Kidney (tissue), 22 donors: ENCODE measurements around the gene TCHP. TPM values are rescaled to one million over a fixed set of nuclear protein-coding genes. Genes with fewer than 3 reads are reported as not detected.
"Not testable (repeated sequence)": the region's sequence is repeated elsewhere in the genome, so short reads cannot be mapped to it uniquely, and the experiment has no call there.

Source experiments
- DNase-seq, 5 donors: peaks; one replicate each; pipeline ENCODE4 v3.0.0-alpha.2; 2013 to 2020
- FAIRE-seq: peaks from 2 replicates; lab custom pipeline; 2012; peaks lifted over from hg19 to GRCh38; lab: Jason Lieb, UNC
- H3K27ac ChIP-seq, 2 donors: one replicate each; pipeline ENCODE4 v1.7.0; 2013; ENCODE audit warnings: low read depth in 2 of 2, low read length in 2 of 2, inconsistent platforms in 1 of 2
- H3K27me3 ChIP-seq: one replicate; pipeline ENCODE4 v1.7.1; 2013; ENCODE audit warnings: low read length, inconsistent platforms; ENCODE audit not compliant: control insufficient read depth, insufficient read depth
- H3K36me3 ChIP-seq, 3 donors: one replicate each; pipeline versions ENCODE4 v1.7.0 to v1.7.1; 2013; ENCODE audit warnings: low read length in 3 of 3, control low read depth in 1 of 3, inconsistent platforms in 1 of 3; ENCODE audit not compliant: insufficient read depth in 3 of 3, control insufficient read depth in 2 of 3
- H3K4me1 ChIP-seq, 3 donors: one replicate each; pipeline versions ENCODE4 v1.7.0 to v1.7.1; 2013; ENCODE audit warnings: low read length in 3 of 3, inconsistent platforms in 1 of 3, low read depth in 1 of 3; ENCODE audit not compliant: control insufficient read depth in 2 of 3, insufficient read depth in 2 of 3
- H3K4me3 ChIP-seq, 3 donors: one replicate each; pipeline versions ENCODE4 v1.7.0 to v1.8.1; 2013; ENCODE audit warnings: low read length in 3 of 3, control low read depth in 1 of 3, inconsistent platforms in 1 of 3
- H3K9ac ChIP-seq, 3 donors: one replicate each; pipeline versions ENCODE4 v1.7.0 to v1.7.1; 2013; ENCODE audit warnings: low read length in 3 of 3, control low read depth in 1 of 3, inconsistent platforms in 1 of 3
- H3K9me3 ChIP-seq, 3 donors: one replicate each; pipeline versions ENCODE4 v1.7.0 to v1.7.1; 2013; ENCODE audit warnings: low read length in 3 of 3, control low read depth in 1 of 3, inconsistent platforms in 1 of 3; ENCODE audit not compliant: control insufficient read depth in 2 of 3, insufficient read depth in 1 of 3
- CTCF ChIP-seq: IDR thresholded peaks from 3 replicates; pipeline ENCODE4 v1.5.1; 2012; ENCODE audit warnings: mild to moderate bottlenecking, moderate library complexity, borderline replicate concordance; ENCODE audit not compliant: insufficient read depth; ENCODE audit errors: extremely low read depth
- intact Hi-C: fragments of 100-400 bp; cut with DNase I; formaldehyde crosslinking; loops from one replicate; pipeline ENCODE4 v1.11.1; 2022
- long read RNA-seq, 10 donors: library from polyadenylated mRNA in 1 of 10; unstranded in 1 of 10; transcript quantifications; one replicate each; pipeline ENCODE4 v2.0.0 and lab custom pipeline, GENCODE V29; 2021 to 2026
- polyA plus RNA-seq: library from polyadenylated mRNA; stranded (reverse); fragments of 350-450 nt; fragmentation: Illumina TruSeq; extraction: RNeasy Lipid Tissue Mini Kit (QIAGEN cat#74804); gene quantifications from one replicate; pipeline ENCODE4 v1.2.3, GENCODE V29; 2014; ENCODE audit warnings: low read depth, low replicate concordance; ENCODE audit not compliant: insufficient read depth
- total RNA-seq: library from RNA; stranded (reverse); fragmentation: NEBNext Ultra II Directional; extraction: Animal tissue kit (Norgen Biotek cat#: 25700); gene quantifications from one replicate; pipeline ENCODE4 v1.2.1, GENCODE V29; 2021
- donor health status: control.
- donor health status: control.
- donor health status: control.
- donor health status: control.
- donor health status: control.
- donor health status: DM: yes; HTN: yes; CAD: no.
- donor health status: Normal renal cell carcinoma (clear cell type).

Gene TCHP, protein sequence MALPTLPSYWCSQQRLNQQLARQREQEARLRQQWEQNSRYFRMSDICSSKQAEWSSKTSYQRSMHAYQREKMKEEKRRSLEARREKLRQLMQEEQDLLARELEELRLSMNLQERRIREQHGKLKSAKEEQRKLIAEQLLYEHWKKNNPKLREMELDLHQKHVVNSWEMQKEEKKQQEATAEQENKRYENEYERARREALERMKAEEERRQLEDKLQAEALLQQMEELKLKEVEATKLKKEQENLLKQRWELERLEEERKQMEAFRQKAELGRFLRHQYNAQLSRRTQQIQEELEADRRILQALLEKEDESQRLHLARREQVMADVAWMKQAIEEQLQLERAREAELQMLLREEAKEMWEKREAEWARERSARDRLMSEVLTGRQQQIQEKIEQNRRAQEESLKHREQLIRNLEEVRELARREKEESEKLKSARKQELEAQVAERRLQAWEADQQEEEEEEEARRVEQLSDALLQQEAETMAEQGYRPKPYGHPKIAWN
- 16.2 TPM for total RNA-seq
- polyA plus RNA-seq = 6.0 TPM
- long read RNA-seq, donor 1, partial matches to known transcripts = 0 of 2 reads
- long read RNA-seq, donor 1, other reads (novel, unspliced or antisense) = 0 of 2 reads
- long read RNA-seq, donor 2, partial matches to known transcripts = 0 of 2 reads
- long read RNA-seq, donor 2, other reads (novel, unspliced or antisense) = 0 of 2 reads
- long read RNA-seq, donor 3, partial matches to known transcripts = 6 of 11 reads
- long read RNA-seq, donor 3, other reads (novel, unspliced or antisense) = 0 of 11 reads
- long read RNA-seq, donor 4, transcript TCHP-202 (13 exons, 3,090 nt) = major isoform, 5 of 12 reads
- long read RNA-seq, donor 4, partial matches to known transcripts = 6 of 12 reads
- long read RNA-seq, donor 4, other reads (novel, unspliced or antisense) = 0 of 12 reads
- long read RNA-seq, donor 5 = 0 reads
- long read RNA-seq, donor 6 = 0 reads
- long read RNA-seq, donor 7, transcript TCHP-202 (13 exons, 3,090 nt) = major isoform, 19 of 31 reads
- long read RNA-seq, donor 7, partial matches to known transcripts = 4 of 31 reads
- long read RNA-seq, donor 7, other reads (novel, unspliced or antisense) = 6 of 31 reads
- long read RNA-seq, donor 8, partial matches to known transcripts = 0 of 1 reads
- long read RNA-seq, donor 8, other reads (novel, unspliced or antisense) = 0 of 1 reads
- long read RNA-seq, donor 9, partial matches to known transcripts = 0 of 1 reads
- long read RNA-seq, donor 9, other reads (novel, unspliced or antisense) = 0 of 1 reads
- long read RNA-seq, donor 10, partial matches to known transcripts = 0 of 2 reads
- long read RNA-seq, donor 10, other reads (novel, unspliced or antisense) = 0 of 2 reads

GRCh38 chr12:109899783-109900751 is at the start of gene TCHP:
Gene TCHP (plus strand): TSS chr12:109900274. CDS start chr12:109903027, 2,753 bp downstream.
- peak; percentile 88 to 97 (median 93) for DNase-seq
- FAIRE-seq = no peak
- peak; percentile 33 for TF ChIP-seq CTCF
- Histone ChIP-seq H3K36me3 (peaks cover 7 to 19% (median 14%) of the 10 kb centered on the region in 3 donors), H3K4me1 (peaks cover 0 to 8% (median 0%) of the 10 kb centered on the region in 3 donors), H3K9ac (peak within 1 kb of the TSS; percentile 51 to 90 (median 84)), H3K4me3 (peak within 1 kb of the TSS; percentile 81 to 88 (median 85)), H3K27me3 (no peaks in the 10 kb centered on the region), H3K27ac (peak within 1 kb of the TSS in 1 of 2 donors; percentile 78), H3K9me3 (no peaks in the 10 kb centered on the region)
- intact Hi-C loops = no loop called here

- H3K4me3 ChIP-seq, H3K9me3 ChIP-seq, H3K27ac ChIP-seq, DNase-seq, FAIRE-seq, intact Hi-C loops, H3K27me3 ChIP-seq, H3K4me1 ChIP-seq, H3K9ac ChIP-seq, H3K36me3 ChIP-seq: not testable (repeated sequence)
Observed at GRCh38 chr12:109850518-109850917, 49.6 kb upstream of the TCHP start.

- Histone ChIP-seq H3K36me3 (peaks cover 3 to 26% (median 15%) of the 10 kb centered on the region in 3 donors), H3K9me3 (no peaks in the 10 kb centered on the region), H3K27ac (no peak overlapping the region), H3K4me1 (peaks cover 0 to under 1% (median 0%) of the 10 kb centered on the region in 3 donors), H3K4me3 (no peak overlapping the region), H3K27me3 (no peaks in the 10 kb centered on the region), H3K9ac (no peak overlapping the region)
- intact Hi-C loops = no loop called here
- no peak for TF ChIP-seq CTCF
- FAIRE-seq (no peak), DNase-seq (no peak)
Observed at GRCh38 chr12:109855377-109855776, 44.7 kb upstream of the TCHP start.
